Common myeloid progenitor, CD34-positive (primary cell): Measurements from ENCODE around the gene HDGFL3.

Experiments used
- CTCF ChIA-PET: fragments of 350-600 bp; sonication (Branson Sonifier 250); formaldehyde crosslinking; loops from one replicate; lab custom pipeline; 2021; ENCODE audit warnings: antibody characterized with exemption; lab: Charles Lee
- POLR2A ChIA-PET: fragments of 350-600 bp; sonication (Branson Sonifier 250); formaldehyde crosslinking; loops from one replicate; lab custom pipeline; 2021; ENCODE audit warnings: antibody characterized with exemption; lab: Charles Lee
- DNase-seq, 3 donors: peaks; one replicate each; pipeline versions ENCODE4 v3.0.0 to v3.0.0-alpha.2; 2013
- H3K27ac ChIP-seq, 2 experiments: 1 replicate in 1 of 2; 2 replicates in 1 of 2; pipeline ENCODE4 v1.7.0; 2013; ENCODE audit warnings: inconsistent platforms in 2 of 2, low read length in 2 of 2, mild to moderate bottlenecking in 2 of 2, low read depth in 1 of 2, moderate library complexity in 1 of 2; ENCODE audit not compliant: severe bottlenecking in 2 of 2, insufficient read depth in 1 of 2, poor library complexity in 1 of 2
- H3K27me3 ChIP-seq, 5 experiments: replicated peaks in 2 of 5; 1 replicate in 3 of 5; 2 replicates in 2 of 5; pipeline versions ENCODE4 v1.6.1 to v1.7.0; 2013; ENCODE audit warnings: low read length in 4 of 5, mild to moderate bottlenecking in 2 of 5, moderate library complexity in 2 of 5, inconsistent platforms in 1 of 5; ENCODE audit not compliant: insufficient read depth in 5 of 5, control insufficient read depth in 4 of 5
- H3K36me3 ChIP-seq, 4 experiments: 1 replicate in 2 of 4; 2 replicates in 2 of 4; pipeline versions ENCODE4 v1.6.1 to v1.7.0; 2013; ENCODE audit warnings: low read length in 3 of 4, control low read depth in 1 of 4, mild to moderate bottlenecking in 1 of 4; ENCODE audit not compliant: control insufficient read depth in 4 of 4, insufficient read depth in 4 of 4
- H3K4me1 ChIP-seq, 4 experiments: 1 replicate in 3 of 4; 2 replicates in 1 of 4; pipeline versions ENCODE4 v1.6.1 to v1.7.1; 2013; ENCODE audit warnings: low read length in 3 of 4, mild to moderate bottlenecking in 3 of 4, control low read depth in 1 of 4, inconsistent platforms in 1 of 4, moderate library complexity in 1 of 4; ENCODE audit not compliant: control insufficient read depth in 4 of 4, insufficient read depth in 4 of 4; ENCODE audit errors: control extremely low read depth in 1 of 4
- H3K4me3 ChIP-seq, 7 experiments: 1 replicate in 4 of 7; 2 replicates in 3 of 7; pipeline versions ENCODE4 v1.5.1 to v1.7.0; 2013; ENCODE audit warnings: mild to moderate bottlenecking in 7 of 7, low read length in 6 of 7, moderate library complexity in 6 of 7, inconsistent platforms in 2 of 7, low read depth in 2 of 7, control low read depth in 1 of 7; ENCODE audit not compliant: insufficient read depth in 4 of 7, control insufficient read depth in 1 of 7; ENCODE audit errors: extremely low read depth in 1 of 7
- H3K9me3 ChIP-seq, 5 experiments: 1 replicate in 4 of 5; 2 replicates in 1 of 5; pipeline versions ENCODE4 v1.6.1 to v1.7.1; 2013; ENCODE audit warnings: low read length in 4 of 5, mild to moderate bottlenecking in 2 of 5, inconsistent platforms in 1 of 5, low read depth in 1 of 5, moderate library complexity in 1 of 5; ENCODE audit not compliant: control insufficient read depth in 4 of 5, insufficient read depth in 2 of 5; ENCODE audit errors: control extremely low read depth in 1 of 5
- WGBS: methylation state at CpG from one replicate; pipeline ENCODE4 v1.1.5; 2013; ENCODE audit not compliant: insufficient coverage; 5-methylcytosine and 5-hydroxymethylcytosine counted together

Gene HDGFL3

DNA sequence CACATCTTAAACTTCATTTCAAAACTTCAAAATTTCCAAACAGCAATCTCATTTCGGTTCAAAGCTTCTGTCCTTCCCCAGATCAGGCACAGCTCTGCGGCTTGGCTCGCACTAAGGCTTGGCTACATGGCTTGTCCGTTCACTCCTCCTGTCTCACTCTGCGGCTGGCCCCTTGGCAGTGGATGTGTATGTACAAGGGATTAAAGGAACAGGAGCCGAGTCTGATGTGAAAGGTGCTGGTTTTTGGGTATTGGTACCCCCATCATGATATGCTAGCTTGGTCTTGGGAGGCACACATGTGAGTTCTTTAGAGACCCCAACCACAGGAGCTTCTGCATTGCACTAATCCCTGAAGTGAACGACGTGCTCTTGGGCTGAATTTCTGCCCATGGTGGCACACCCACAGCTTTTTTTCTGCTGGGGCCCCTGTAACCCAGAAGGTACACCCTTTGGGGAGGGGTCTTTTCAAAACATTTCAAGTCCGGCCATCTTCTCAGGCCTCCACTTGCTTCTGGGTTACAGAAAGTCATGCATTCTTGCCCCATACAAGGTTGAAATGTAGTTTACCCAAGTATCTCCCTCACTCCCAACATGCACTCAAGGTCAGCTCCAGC, 87.5 kb downstream of the HDGFL3 start:
- no peaks in the 10 kb centered on the region for H3K27me3 ChIP-seq
- H3K36me3 ChIP-seq, result peaks cover 0 to 1% (median 0%) of the 10 kb centered on the region in 4 experiments
- DNase-seq, result no peak
- no peak overlapping the region for H3K27ac ChIP-seq
- WGBS, result 99% methylated on average over 7 of the region's 9 CpGs
- ChIA-PET POLR2A (no interaction called here), CTCF (interaction anchor here (1.0 to 1.6 kb wide), 3 partner anchors 9 to 109 kb away, joined by 4 to 6 read pairs (median 4); partner anchors contain the start of gene C15orf40)
- no peak overlapping the region for H3K4me3 ChIP-seq
- H3K9me3 ChIP-seq, result no peaks in the 10 kb centered on the region
- no peaks in the 10 kb centered on the region for H3K4me1 ChIP-seq

DNA sequence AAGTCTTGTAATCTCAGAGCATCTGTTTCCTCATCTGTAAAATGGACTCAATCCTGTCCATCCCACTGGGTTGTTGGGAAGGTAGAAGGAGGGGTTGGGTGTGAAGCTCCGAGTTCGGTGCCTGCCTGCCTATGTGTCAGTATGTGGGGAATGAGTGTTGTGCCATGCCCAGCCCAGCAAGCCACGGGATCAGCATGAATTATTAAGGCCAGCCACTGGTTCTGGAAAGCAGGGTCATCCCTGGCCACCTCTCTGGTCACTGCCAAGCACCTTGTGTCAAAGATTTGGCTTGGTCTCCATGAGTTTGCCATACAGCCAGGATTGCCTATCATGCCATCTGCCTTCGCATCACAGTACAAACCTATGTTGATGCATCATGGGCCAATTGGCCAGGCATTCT, 88.7 kb downstream of the HDGFL3 start:
- no peak for DNase-seq
- Histone ChIP-seq H3K27me3 (no peaks in the 10 kb centered on the region), H3K9me3 (no peaks in the 10 kb centered on the region), H3K4me3 (no peak overlapping the region), H3K36me3 (peaks cover 0 to 3% (median under 1%) of the 10 kb centered on the region in 4 experiments), H3K4me1 (no peaks in the 10 kb centered on the region), H3K27ac (no peak overlapping the region)
- CTCF ChIA-PET, result interaction anchor here (0.9 to 1.6 kb wide), 3 partner anchors 13 to 108 kb away, joined by 3 to 6 read pairs (median 3); partner anchors contain the start of gene C15orf40
- WGBS, result 92% methylated on average over 4 of the region's 4 CpGs
- POLR2A ChIA-PET, result no interaction called here

DNA sequence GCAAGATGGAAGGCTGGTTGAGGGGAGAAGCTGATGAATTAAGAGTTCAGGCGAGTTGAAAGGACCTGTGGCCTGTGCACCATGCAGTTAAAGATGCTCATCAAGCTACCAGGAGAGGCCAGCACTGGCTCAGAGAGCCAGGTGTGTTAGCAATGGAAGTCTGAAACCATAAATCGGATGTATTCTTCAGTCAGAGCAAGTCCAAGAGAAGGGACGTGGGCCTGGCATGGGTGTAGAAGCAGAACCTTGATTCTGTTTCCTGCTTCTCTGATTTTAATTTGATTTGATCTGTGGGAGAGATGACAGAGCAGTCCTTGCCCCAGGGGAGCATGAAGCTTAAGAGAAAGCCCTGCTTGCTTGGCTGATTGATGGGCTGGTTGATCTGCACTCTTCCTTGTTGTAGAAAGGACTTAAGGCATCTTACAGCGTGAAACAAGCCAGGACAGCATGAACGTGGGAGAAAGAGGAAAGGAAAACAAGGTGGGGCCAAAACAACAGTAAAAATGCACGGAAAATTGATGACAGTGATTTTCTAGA, 89.3 kb downstream of the HDGFL3 start:
- Histone ChIP-seq H3K27me3 (no peaks in the 10 kb centered on the region), H3K36me3 (peaks cover 0 to 7% (median under 1%) of the 10 kb centered on the region in 4 experiments), H3K27ac (no peak overlapping the region), H3K4me1 (no peaks in the 10 kb centered on the region), H3K4me3 (no peak overlapping the region), H3K9me3 (no peaks in the 10 kb centered on the region)
- POLR2A ChIA-PET, result no interaction called here
- CTCF ChIA-PET, result interaction anchor here (0.9 to 1.6 kb wide), 4 partner anchors 7 to 108 kb away, joined by 3 to 6 read pairs (median 3); partner anchors contain the start of gene C15orf40
- 86% methylated on average over 4 of the region's 6 CpGs for WGBS
- no peak for DNase-seq

DNA sequence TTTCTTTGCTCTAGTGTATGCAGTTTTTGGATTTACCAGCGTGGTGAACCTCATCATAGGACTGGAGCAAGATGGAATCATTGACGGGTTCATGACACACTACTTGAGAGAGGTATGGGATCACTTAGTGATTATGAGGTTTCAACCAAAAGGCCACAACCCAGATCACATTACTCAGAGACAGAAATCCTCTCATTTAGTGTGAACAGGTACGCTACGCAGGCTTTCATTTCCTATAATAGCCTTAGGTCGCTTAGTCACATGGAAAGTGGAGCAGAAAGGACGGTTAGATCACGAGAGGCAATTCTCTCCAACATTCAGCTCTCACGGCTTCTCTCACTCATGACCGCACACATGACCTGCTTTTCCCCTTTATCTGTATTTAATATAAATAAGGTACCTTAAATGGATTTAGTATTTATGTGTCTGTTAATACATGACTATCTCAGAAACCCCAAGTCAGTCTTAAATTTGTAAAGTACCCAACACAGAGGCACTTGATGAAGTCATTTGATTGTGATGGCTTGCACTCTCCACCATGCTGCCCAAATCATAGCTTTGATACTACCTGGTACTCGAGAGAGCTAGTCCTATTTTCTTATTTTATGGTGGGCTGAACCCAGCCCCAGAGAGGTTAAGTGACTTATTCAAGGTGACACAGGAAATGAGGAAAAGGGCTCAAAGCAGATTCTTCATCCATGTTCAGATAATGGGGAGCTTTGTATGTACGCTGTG, 91.6 kb downstream of the HDGFL3 start:
- DNase-seq, result no peak
- no peaks in the 10 kb centered on the region for H3K4me1 ChIP-seq
- H3K27me3 ChIP-seq, result no peaks in the 10 kb centered on the region
- ChIA-PET CTCF (no interaction called here), POLR2A (no interaction called here)
- H3K4me3 ChIP-seq, result no peak overlapping the region
- H3K9me3 ChIP-seq, result no peaks in the 10 kb centered on the region
- 100% methylated on average over 7 of the region's 11 CpGs for WGBS
- no peak overlapping the region for H3K27ac ChIP-seq
- peaks cover 0 to 7% (median 0%) of the 10 kb centered on the region in 4 experiments for H3K36me3 ChIP-seq

DNA sequence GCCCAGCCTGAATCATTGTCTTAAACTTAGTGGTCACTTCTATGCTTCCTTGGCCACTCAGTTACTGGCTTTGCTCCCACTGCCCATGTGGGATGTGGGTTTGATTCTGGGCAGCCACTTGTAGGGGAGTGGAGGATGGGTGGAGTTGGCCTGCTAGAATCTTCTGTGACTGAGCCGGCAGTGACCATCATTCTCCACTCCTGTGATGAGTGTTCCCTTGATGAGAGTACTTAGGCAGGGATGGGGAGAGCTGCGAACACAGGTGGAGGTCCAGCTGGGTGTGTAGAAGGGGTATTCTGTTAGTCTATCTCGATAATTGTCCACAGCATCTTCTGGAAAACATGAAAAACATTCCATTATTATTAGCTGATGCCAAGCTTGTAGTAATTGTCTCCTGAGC, 92.2 kb downstream of the HDGFL3 start:
- WGBS, result 100% methylated on average over 1 of the region's 3 CpGs
- Histone ChIP-seq H3K4me1 (no peaks in the 10 kb centered on the region), H3K36me3 (peaks cover 0 to 7% (median 0%) of the 10 kb centered on the region in 4 experiments), H3K9me3 (no peaks in the 10 kb centered on the region), H3K27me3 (no peaks in the 10 kb centered on the region), H3K4me3 (no peak overlapping the region), H3K27ac (no peak overlapping the region)
- DNase-seq, result no peak
- ChIA-PET CTCF (no interaction called here), POLR2A (no interaction called here)

- ChIA-PET POLR2A (no interaction called here), CTCF (interaction anchor here (0.8 kb wide), 1 partner anchor 13 kb away, joined by 4 read pairs; no protein-coding TSS in a partner anchor)
- no peaks in the 10 kb centered on the region for H3K27me3 ChIP-seq
- DNase-seq, result no peak
- 100% methylated on average over 6 of the region's 6 CpGs for WGBS
- peaks cover 0 to 7% (median 0%) of the 10 kb centered on the region in 4 experiments for H3K36me3 ChIP-seq
- H3K4me1 ChIP-seq, result peaks cover 0 to under 1% (median 0%) of the 10 kb centered on the region in 4 experiments
- H3K27ac ChIP-seq, result no peak overlapping the region
- H3K9me3 ChIP-seq, result no peaks in the 10 kb centered on the region
- H3K4me3 ChIP-seq, result no peak overlapping the region
Measured at GRCh38 chr15:83114856-83115255, 92.8 kb downstream of the HDGFL3 start.
